Activated CD4-positive, CD25-positive, alpha-beta regulatory T cell treated with anti-CD3 and anti-CD28 coated beads, Interleukin-2, amount 50 U/mL, for 72 hours (primary cell): ENCODE measurements around the gene ELF3.
"Not testable (repeated sequence)": the region's sequence is repeated elsewhere in the genome, so short reads cannot be mapped to it uniquely, and the experiment has no call there.

Experiments used
- DNase-seq: peaks from one replicate; pipeline ENCODE4 v3.0.0; 2021

The ELF3 gene

GRCh38 chr1:202009326-202010179 lies 834 bp upstream of the ELF3 start:
- peak; percentile 63 for DNase-seq

- no peak for DNase-seq
Observed at GRCh38 chr1:202011994-202012393, 1.6 kb downstream of the ELF3 start.

GRCh38 chr1:202012544-202013478 lies 2.4 kb downstream of the ELF3 start:
- DNase-seq: no peak

GRCh38 chr1:202013603-202014002 lies 3.2 kb downstream of the ELF3 start:
- no peak for DNase-seq

- no peak for DNase-seq
Observed at GRCh38 chr1:202014060-202014459, 3.7 kb downstream of the ELF3 start.

- DNase-seq: no peak
Observed at GRCh38 chr1:202014915-202015661, 4.7 kb downstream of the ELF3 start.

GRCh38 chr1:202015662-202015937 lies 5.2 kb downstream of the ELF3 start:
- DNase-seq: no peak

GRCh38 chr1:202016022-202016810 lies 5.8 kb downstream of the ELF3 start:
- DNase-seq: no peak

- DNase-seq: no peak
Observed at GRCh38 chr1:202016811-202017748, 6.7 kb downstream of the ELF3 start.

- no peak for DNase-seq
Observed at GRCh38 chr1:202017749-202018467, 7.5 kb downstream of the ELF3 start.

GRCh38 chr1:202018468-202019234 lies 8.3 kb downstream of the ELF3 start:
- DNase-seq: no peak

GRCh38 chr1:202019235-202019558 lies 8.8 kb downstream of the ELF3 start:
- DNase-seq: not testable (repeated sequence)

GRCh38 chr1:202023001-202023433 lies 12.6 kb downstream of the ELF3 start:
- DNase-seq: no peak

- DNase-seq: no peak
Observed at GRCh38 chr1:202029171-202029665, 18.8 kb downstream of the ELF3 start.

- DNase-seq: no peak
Observed at GRCh38 chr1:202029727-202030126, 19.3 kb downstream of the ELF3 start.

- no peak for DNase-seq
Observed at GRCh38 chr1:202031796-202032195, 21.4 kb downstream of the ELF3 start.

GRCh38 chr1:202034149-202034682 lies 23.8 kb downstream of the ELF3 start:
- no peak for DNase-seq

- no peak for DNase-seq
Observed at GRCh38 chr1:202034683-202035462, 24.5 kb downstream of the ELF3 start.
